Activated naive CD4-positive, alpha-beta T cell treated with anti-CD3 and anti-CD28 coated beads, Interleukin-2, amount 10 ng/mL, durations not matched to agents 7 days and 5 days (primary cell): Measurements from ENCODE around the gene PFKFB2.

ENCODE experiments used
- CTCF ChIA-PET: fragments of 350-600 bp; sonication (Branson Sonifier 250); formaldehyde crosslinking; loops from one replicate; lab custom pipeline; 2021; ENCODE audit warnings: antibody characterized with exemption; lab: Charles Lee
- DNase-seq: peaks from one replicate; pipeline ENCODE4 v3.0.0-alpha.2; 2020
- H3K27ac Mint-ChIP-seq: one replicate; pipeline ENCODE4 v1.8.0; 2021; ENCODE audit warnings: mild to moderate bottlenecking, moderate library complexity, mixed read lengths
- H3K27me3 Mint-ChIP-seq: one replicate; pipeline ENCODE4 v1.8.0; 2021; ENCODE audit warnings: mild to moderate bottlenecking, mixed read lengths
- H3K36me3 Mint-ChIP-seq: one replicate; pipeline ENCODE4 v1.8.0; 2021; ENCODE audit warnings: mixed read lengths
- H3K4me1 Mint-ChIP-seq: one replicate; pipeline ENCODE4 v1.8.0; 2021; ENCODE audit warnings: mixed read lengths
- H3K4me3 Mint-ChIP-seq: one replicate; pipeline ENCODE4 v1.8.0; 2021; ENCODE audit warnings: mild to moderate bottlenecking, moderate library complexity, mixed read lengths
- H3K9me3 Mint-ChIP-seq: one replicate; pipeline ENCODE4 v1.8.0; 2021; ENCODE audit warnings: mixed read lengths

The PFKFB2 gene

DNA sequence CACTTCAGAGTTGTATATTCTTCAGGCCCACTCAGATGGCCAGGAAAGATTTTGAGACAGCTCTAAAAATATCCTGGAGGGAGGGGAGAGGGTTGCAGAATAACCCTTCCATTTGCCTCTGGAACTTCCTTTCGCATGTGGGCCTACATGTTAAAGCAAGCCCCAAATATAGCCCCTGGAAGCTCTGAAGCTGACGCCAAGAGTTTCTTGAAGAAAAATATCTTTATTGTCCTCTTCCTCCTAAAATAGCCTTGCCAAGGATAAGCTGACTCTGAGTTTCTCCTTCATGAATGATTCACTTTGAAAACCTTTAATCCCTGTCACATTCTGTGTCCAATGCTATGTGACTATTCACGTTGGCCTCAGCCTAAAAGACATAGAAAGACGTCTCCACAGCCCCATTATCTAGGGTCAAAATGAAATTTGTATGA lies 27.0 kb upstream of the PFKFB2 start:
- peaks cover 59% of the 10 kb centered on the region for H3K27me3 Mint-ChIP-seq
- CTCF ChIA-PET: interaction anchor here (1.6 kb wide), 1 partner anchor 22 kb away, joined by 4 read pairs; no protein-coding TSS in a partner anchor
- DNase-seq: no peak

DNA sequence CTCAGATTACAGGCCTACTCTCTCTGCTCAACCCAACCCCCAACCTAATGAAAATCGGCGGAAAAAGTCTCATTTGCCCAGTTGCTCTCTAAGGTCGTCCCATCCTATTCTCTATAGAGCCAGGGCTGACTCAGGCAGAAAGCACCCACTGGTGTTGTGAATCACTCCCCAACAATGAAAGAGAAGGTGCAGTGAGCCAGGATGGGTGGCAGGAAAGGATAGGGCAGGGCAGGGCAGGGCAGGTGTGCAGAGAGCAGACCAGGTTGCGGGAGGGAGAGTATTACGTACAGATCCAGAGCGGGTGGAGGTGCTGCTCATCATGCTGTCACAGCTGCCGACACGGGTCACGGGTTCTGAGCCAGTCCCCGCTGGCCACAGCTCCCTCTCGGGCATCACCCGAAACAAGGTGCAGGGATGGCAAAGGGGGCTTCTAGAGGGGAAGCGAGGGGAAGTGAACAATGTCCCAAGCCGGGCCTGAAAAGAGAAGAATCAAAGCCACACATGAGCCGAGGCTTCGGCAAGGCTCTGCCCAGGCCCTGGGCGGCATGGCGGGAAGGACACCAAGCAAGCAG lies 25.8 kb upstream of the PFKFB2 start:
- no peaks in the 10 kb centered on the region for H3K9me3 Mint-ChIP-seq
- H3K36me3 Mint-ChIP-seq: no peaks in the 10 kb centered on the region
- H3K4me1 Mint-ChIP-seq: peaks cover 2% of the 10 kb centered on the region
- H3K27ac Mint-ChIP-seq: no peak overlapping the region
- CTCF ChIA-PET: interaction anchor here (1.6 kb wide), 1 partner anchor 23 kb away, joined by 4 read pairs; no protein-coding TSS in a partner anchor
- no peak for DNase-seq
- no peak overlapping the region for H3K4me3 Mint-ChIP-seq
- H3K27me3 Mint-ChIP-seq: peaks cover 59% of the 10 kb centered on the region

More for the DNA sequence above, 27.0 kb upstream of the PFKFB2 start:
- Mint-ChIP-seq H3K27ac (no peak overlapping the region), H3K4me3 (no peak overlapping the region), H3K9me3 (no peaks in the 10 kb centered on the region), H3K4me1 (peaks cover 2% of the 10 kb centered on the region), H3K36me3 (no peaks in the 10 kb centered on the region)

DNA sequence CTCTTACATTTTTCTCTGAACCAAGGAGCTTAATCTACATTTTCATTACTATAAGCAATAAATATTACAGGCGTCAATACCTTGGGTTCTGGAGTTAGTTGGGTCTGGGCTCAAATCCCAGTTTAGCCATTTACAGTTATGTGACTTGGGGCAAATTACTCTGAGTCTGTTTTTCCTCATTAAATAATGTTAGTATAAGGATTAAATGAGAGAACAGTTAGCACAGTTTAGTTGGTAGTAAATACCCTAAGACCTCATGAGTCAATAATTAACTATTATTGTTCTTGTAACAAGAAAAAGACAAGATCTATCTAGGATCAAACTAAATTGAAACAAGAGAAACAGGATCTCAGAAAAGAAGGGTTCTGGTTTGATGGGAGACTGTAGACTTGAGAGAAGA lies 25.2 kb upstream of the PFKFB2 start:
- CTCF ChIA-PET: no interaction called here

DNA sequence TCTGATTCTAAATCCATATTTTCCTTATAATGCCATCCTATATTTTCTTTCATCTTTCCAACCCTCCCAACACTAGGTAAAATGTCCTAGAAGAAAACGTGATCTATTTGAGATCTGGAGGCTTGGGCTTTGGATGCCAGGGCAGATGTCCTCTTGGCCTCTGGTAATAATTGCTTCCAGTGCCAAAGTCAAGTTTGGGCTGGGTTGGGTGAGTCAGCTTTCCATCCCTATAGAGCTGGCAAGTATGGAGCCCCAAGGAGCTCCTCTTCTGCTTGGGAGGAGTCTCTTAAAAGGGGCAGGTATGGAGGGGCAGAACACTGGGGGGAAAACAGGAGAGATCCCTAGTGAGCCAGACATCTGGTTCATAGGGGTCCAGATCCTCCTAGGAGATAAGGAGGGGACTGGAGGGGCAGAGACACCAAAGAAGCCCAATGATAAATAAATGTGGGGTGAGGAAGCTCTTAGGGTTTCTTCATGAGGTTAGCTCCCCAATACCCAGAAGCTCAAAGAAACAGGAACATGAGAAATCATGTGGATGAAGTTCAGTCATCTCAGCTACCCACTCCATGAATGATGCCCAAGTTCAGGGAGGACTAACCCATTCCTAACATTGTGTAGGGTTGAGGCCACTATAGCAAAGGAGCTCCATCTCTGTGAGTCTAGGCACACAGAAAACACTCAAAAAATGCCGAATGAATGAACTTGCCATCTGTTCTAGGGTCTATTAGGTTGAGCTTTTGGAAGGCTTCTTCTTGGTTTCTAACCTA lies 24.0 kb upstream of the PFKFB2 start:
- Mint-ChIP-seq H3K9me3 (no peaks in the 10 kb centered on the region), H3K36me3 (no peaks in the 10 kb centered on the region), H3K27me3 (peaks cover 63% of the 10 kb centered on the region), H3K4me3 (no peak overlapping the region), H3K27ac (no peak overlapping the region), H3K4me1 (peaks cover 2% of the 10 kb centered on the region)
- DNase-seq: no peak
- CTCF ChIA-PET: interaction anchor here (0.9 kb wide), 1 partner anchor 10 kb away, joined by 3 read pairs; no protein-coding TSS in a partner anchor

More for the DNA sequence above, 25.2 kb upstream of the PFKFB2 start:
- Mint-ChIP-seq H3K27me3 (peaks cover 60% of the 10 kb centered on the region), H3K9me3 (no peaks in the 10 kb centered on the region), H3K4me3 (no peak overlapping the region), H3K4me1 (peaks cover 2% of the 10 kb centered on the region), H3K27ac (no peak overlapping the region), H3K36me3 (no peaks in the 10 kb centered on the region)
- no peak for DNase-seq

DNA sequence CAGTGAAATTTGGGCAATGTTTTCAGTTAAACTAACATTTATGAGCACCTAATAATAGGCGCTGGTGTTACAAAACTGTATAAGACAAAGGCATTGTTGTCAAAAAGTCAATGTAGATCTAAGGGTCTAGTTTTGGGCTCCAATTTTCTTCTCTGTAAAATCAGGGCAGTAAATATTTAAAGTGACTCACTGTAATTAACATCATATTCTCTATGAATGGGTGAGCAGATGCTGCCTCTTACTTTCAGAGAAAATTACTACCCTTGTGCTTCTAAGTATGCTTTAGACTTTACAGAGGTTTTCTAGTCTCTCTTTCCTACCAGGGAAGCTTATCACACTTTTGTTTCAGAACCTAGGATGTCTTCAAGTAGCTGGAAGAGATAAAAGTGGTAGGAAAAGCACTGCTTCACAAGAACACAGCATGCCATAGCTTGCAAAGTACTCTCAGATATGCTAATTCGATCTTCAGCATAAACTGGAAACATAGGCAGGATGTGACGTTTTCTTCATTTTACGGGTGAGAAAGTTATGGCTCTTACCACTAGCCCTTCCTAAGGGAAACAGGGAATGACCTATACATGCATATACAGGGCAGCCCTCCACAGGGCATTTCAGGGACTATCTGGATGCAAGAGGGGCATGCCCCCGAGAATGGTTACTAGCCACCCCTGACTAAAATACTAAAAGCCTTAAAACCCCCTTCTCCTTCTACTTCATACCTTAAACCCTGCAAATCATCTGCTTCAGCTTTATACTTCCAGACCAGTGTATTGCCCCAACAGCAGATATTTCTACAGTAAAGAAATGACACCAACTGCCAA lies 23.2 kb upstream of the PFKFB2 start:
- CTCF ChIA-PET: interaction anchor here (0.9 kb wide), 1 partner anchor 9 kb away, joined by 3 read pairs; no protein-coding TSS in a partner anchor
- Mint-ChIP-seq H3K36me3 (no peaks in the 10 kb centered on the region), H3K27me3 (peaks cover 61% of the 10 kb centered on the region), H3K4me1 (peaks cover 2% of the 10 kb centered on the region), H3K4me3 (no peak overlapping the region), H3K9me3 (no peaks in the 10 kb centered on the region), H3K27ac (no peak overlapping the region)
- no peak for DNase-seq

DNA sequence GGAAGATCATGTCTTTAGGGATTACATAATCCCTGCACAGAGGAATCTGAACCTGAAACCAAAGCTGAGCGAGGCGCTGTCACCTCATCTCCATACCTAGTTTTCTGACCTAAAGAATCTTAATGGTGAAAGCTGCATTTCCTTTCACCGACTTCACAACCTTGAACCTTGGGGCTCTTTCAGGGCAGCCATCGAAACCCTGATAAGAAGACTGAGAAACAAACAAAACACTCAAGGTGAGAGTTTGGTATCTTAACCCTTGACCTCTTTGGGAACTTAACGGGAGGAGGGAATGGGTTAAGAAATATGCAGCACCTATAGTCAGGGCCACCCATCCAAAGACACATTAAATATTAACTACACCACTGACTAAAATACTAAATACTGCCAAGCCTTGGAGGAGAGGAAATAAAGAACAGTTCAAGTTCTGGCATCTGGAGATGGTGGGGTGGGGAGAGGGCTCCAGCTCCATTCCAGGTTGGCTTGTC lies 22.5 kb upstream of the PFKFB2 start:
- Mint-ChIP-seq H3K36me3 (no peaks in the 10 kb centered on the region), H3K4me3 (no peak overlapping the region), H3K27me3 (peaks cover 64% of the 10 kb centered on the region), H3K27ac (no peak overlapping the region), H3K4me1 (peaks cover 2% of the 10 kb centered on the region), H3K9me3 (no peaks in the 10 kb centered on the region)
- CTCF ChIA-PET: no interaction called here
- no peak for DNase-seq

DNA sequence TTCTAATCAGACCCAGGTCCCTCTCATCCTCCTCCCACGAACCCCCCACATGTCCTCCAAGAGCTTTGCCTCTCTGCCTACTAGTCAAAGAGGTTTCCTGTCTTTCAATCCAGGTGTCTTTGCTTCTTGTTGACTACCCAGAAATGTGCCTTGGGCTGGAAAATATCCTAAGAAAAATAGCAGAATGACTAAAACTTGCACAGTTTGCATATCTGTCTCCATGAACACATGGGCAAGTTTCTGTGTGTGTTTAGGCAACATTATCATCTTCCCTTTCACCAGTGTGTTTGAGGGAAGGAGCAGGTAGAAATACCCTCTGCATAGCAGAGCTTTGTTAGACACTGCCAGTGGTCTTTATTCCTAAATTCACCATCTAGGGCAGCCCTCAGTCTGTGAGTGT lies 22.1 kb upstream of the PFKFB2 start:
- no peak overlapping the region for H3K4me3 Mint-ChIP-seq
- no peak for DNase-seq
- peaks cover 64% of the 10 kb centered on the region for H3K27me3 Mint-ChIP-seq
- CTCF ChIA-PET: interaction anchor here (1.0 kb wide), 1 partner anchor 9 kb away, joined by 3 read pairs; no protein-coding TSS in a partner anchor
- no peaks in the 10 kb centered on the region for H3K36me3 Mint-ChIP-seq
- no peak overlapping the region for H3K27ac Mint-ChIP-seq
- H3K4me1 Mint-ChIP-seq: peaks cover 2% of the 10 kb centered on the region
- H3K9me3 Mint-ChIP-seq: no peaks in the 10 kb centered on the region

DNA sequence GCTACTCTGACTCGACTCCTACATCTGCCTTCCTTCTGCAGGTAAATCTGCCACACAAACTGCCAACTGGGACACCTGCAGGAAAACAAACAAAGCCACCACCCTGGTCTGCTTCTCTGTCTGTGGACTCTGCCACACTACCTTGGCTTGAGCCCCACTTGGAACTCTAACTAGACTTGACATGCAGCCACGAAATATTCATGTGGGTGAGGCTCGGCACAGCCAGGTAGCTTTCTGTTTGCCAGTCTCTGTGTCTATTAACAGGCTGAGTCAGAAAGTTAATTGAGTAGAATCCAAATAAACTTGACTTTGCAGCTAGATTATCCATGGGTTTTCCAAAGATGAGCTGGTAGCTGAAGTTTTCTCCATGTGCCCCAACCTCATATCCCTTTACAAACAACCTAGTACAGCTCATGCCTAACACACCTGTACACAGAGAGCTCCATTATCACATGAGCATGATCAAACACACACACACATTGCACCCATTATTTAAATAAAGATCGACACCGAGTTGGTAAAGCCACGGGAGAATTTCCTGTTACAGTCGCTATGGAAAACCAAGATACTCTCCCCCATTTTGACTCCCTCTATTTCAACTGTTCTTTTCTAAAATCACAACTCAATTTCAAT lies 21.3 kb upstream of the PFKFB2 start:
- H3K27me3 Mint-ChIP-seq: peaks cover 64% of the 10 kb centered on the region
- no peak overlapping the region for H3K4me3 Mint-ChIP-seq
- CTCF ChIA-PET: interaction anchor here (1.0 kb wide), 1 partner anchor 10 kb away, joined by 3 read pairs; no protein-coding TSS in a partner anchor
- H3K36me3 Mint-ChIP-seq: no peaks in the 10 kb centered on the region
- H3K27ac Mint-ChIP-seq: no peak overlapping the region
- DNase-seq: no peak
- H3K9me3 Mint-ChIP-seq: no peaks in the 10 kb centered on the region
- peaks cover 2% of the 10 kb centered on the region for H3K4me1 Mint-ChIP-seq

DNA sequence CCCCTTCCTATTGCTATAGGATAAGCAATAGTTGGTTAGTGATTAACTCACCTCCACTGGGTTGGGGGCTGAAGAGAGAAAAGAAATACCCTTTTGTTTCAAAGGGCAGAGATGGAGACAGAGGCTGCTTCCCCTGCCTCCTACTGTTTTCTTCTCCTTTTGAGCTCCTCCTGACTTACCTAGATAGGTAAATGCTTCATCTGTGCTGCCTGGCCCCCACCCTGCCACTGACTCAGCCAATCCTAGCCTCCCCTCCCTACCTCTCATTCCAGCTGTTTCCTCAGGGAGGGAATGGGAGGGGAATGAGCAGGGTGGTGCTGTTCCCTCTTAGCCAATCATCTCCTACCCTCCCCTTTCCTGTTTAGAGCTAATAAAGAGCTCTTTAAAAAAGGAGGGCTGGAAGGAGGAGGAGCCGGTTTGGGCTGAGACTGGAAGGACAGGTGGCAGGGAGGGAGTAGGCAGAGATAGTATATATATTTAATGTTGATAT lies 20.5 kb upstream of the PFKFB2 start, which contains the start of gene C1orf116:
C1orf116 (minus strand) TSS at position 229 of the 490 bp plus-strand sequence. CDS start 5,158 bp downstream, outside the sequence.
- Mint-ChIP-seq H3K4me1 (peaks cover 2% of the 10 kb centered on the region), H3K27me3 (peaks cover 57% of the 10 kb centered on the region), H3K27ac (no peak within 1 kb of the TSS), H3K9me3 (no peaks in the 10 kb centered on the region), H3K4me3 (no peak within 1 kb of the TSS), H3K36me3 (no peaks in the 10 kb centered on the region)
- DNase-seq: no peak
- CTCF ChIA-PET: interaction anchor here (1.0 kb wide), 1 partner anchor 28 kb away, joined by 5 read pairs; no protein-coding TSS in a partner anchor

DNA sequence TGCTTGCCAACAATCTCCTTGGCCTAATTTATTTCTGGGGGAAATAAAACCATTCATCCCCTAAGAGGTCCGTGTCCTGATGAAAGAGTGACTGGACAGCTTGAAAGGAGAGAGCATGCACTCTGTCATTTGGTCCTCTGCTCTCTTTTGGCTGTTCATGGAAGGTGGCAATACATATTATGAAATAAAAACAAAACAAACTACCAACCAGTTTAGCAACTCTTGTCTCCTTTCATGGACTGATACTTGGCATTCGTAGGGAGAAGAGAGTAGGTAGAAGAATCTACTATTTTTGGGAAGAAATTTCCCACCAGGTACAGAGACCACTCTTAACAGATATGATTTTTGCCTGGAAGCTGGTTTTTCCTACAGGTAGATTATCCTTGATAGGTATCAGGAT lies 19.8 kb upstream of the PFKFB2 start:
- Mint-ChIP-seq H3K4me3 (no peak overlapping the region), H3K4me1 (peaks cover 2% of the 10 kb centered on the region), H3K9me3 (no peaks in the 10 kb centered on the region), H3K36me3 (no peaks in the 10 kb centered on the region), H3K27ac (no peak overlapping the region), H3K27me3 (peaks cover 56% of the 10 kb centered on the region)
- CTCF ChIA-PET: interaction anchor here (1.0 kb wide), 1 partner anchor 28 kb away, joined by 5 read pairs; no protein-coding TSS in a partner anchor
- DNase-seq: no peak

DNA sequence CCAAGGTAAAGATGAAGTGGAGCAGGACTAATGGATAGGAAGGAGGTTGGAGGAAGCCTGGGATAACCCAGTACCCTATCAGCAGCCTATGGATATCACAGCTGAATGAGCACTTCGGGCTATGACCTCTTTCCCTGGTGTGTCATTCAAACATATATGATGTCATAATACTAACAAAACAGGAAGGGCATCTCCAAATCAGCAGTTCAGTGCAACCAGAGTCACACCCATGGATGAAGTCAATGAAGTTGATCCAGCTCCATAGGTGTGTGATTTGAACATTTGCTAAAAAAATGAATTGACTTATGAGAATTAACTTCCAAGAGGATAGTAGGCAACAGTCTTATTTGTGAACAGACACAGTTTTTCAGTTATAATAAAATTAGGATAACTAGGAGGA lies 18.9 kb upstream of the PFKFB2 start:
- peaks cover 2% of the 10 kb centered on the region for H3K4me1 Mint-ChIP-seq
- no peak overlapping the region for H3K4me3 Mint-ChIP-seq
- H3K36me3 Mint-ChIP-seq: no peaks in the 10 kb centered on the region
- CTCF ChIA-PET: interaction anchor here (0.9 kb wide), 1 partner anchor 13 kb away, joined by 3 read pairs; no protein-coding TSS in a partner anchor
- no peak overlapping the region for H3K27ac Mint-ChIP-seq
- no peak for DNase-seq
- peaks cover 48% of the 10 kb centered on the region for H3K27me3 Mint-ChIP-seq
- H3K9me3 Mint-ChIP-seq: no peaks in the 10 kb centered on the region

DNA sequence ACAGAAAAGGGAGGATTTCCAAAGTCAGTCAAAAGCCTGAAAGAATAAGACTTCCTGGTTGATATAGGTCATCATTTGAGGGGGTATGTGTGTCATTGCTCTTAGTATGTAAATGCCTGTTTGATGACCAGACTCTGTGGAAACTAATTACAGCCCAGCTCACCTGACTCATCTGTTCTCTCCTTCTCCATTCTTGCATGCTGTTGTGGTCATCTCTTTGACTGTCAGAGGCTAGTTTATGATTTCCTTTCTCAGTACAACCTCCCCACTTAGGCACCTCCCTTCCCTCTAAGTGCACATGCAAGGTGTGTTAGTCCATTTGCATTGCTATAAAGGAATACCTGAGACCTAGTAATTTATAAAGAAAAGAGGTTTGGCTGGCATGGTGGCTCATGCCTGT lies 18.1 kb upstream of the PFKFB2 start:
- Mint-ChIP-seq H3K27me3 (peaks cover 52% of the 10 kb centered on the region), H3K4me1 (peaks cover under 1% of the 10 kb centered on the region), H3K27ac (no peak overlapping the region), H3K36me3 (no peaks in the 10 kb centered on the region), H3K4me3 (no peak overlapping the region), H3K9me3 (no peaks in the 10 kb centered on the region)
- CTCF ChIA-PET: interaction anchor here (0.6 to 0.9 kb wide), 2 partner anchors 12 to 1000 kb away, joined by 3 read pairs; no protein-coding TSS in a partner anchor
- DNase-seq: no peak
